Loucy (cell line): Measurements from ENCODE around the gene ZNF146.

Experiments
- H2AFZ ChIP-seq: fragments of 200-600 bp; sonication (generic); 2 replicates; pipeline ENCODE4 v1.6.0; 2016; ENCODE audit warnings: antibody characterized with exemption, mild to moderate bottlenecking, low read length, moderate library complexity
- H3F3A ChIP-seq: fragments of 200-600 bp; 2 replicates; pipeline ENCODE4 v1.6.0; 2016; ENCODE audit warnings: antibody characterized with exemption, low read depth, mild to moderate bottlenecking
- H3K27me3 ChIP-seq: fragments of 200-600 bp; sonication (generic); 2 replicates; pipeline ENCODE4 v1.6.1; 2014; ENCODE audit warnings: low read length, mild to moderate bottlenecking; ENCODE audit not compliant: insufficient read depth, poor library complexity, severe bottlenecking
- H3K36me3 ChIP-seq: fragments of 200-600 bp; sonication (generic); 2 replicates; pipeline ENCODE4 v1.6.1; 2016; ENCODE audit warnings: low read length; ENCODE audit not compliant: insufficient read depth
- H3K4me1 ChIP-seq: fragments of 200-600 bp; sonication (generic); 2 replicates; pipeline ENCODE4 v1.5.1; 2014; ENCODE audit warnings: low read length, mild to moderate bottlenecking; ENCODE audit not compliant: insufficient read depth, poor library complexity, severe bottlenecking
- H3K4me2 ChIP-seq: fragments of 200-600 bp; sonication (generic); 2 replicates; pipeline ENCODE4 v1.6.0; 2014; ENCODE audit warnings: antibody characterized with exemption, low read length, low read depth, mild to moderate bottlenecking; ENCODE audit not compliant: poor library complexity, severe bottlenecking
- H3K4me3 ChIP-seq: fragments of 200-600 bp; sonication (generic); 2 replicates; pipeline ENCODE4 v1.5.1; 2014; ENCODE audit warnings: low read length, mild to moderate bottlenecking, mixed read lengths; ENCODE audit not compliant: poor library complexity, severe bottlenecking
- H3K79me2 ChIP-seq: fragments of 200-600 bp; sonication (generic); 2 replicates; pipeline ENCODE4 v1.6.1; 2014; ENCODE audit warnings: low read length; ENCODE audit not compliant: insufficient read depth
- H3K9ac ChIP-seq: fragments of 200-600 bp; sonication (generic); 2 replicates; pipeline ENCODE4 v1.6.0; 2014; ENCODE audit warnings: mild to moderate bottlenecking, low read depth, low read length, moderate library complexity; ENCODE audit not compliant: poor library complexity, severe bottlenecking
- H3K9me2 ChIP-seq: fragments of 200-600 bp; sonication (generic); replicated peaks from 2 replicates; pipeline ENCODE4 v1.6.1; 2016; ENCODE audit warnings: low read depth, low read length, mixed read lengths
- H3K9me3 ChIP-seq: fragments of 200-600 bp; sonication (generic); 2 replicates; pipeline ENCODE4 v1.6.1; 2014; ENCODE audit warnings: mild to moderate bottlenecking, antibody characterized with exemption, low read length, low read depth; ENCODE audit not compliant: insufficient read depth
- H4K20me1 ChIP-seq: fragments of 200-600 bp; sonication (generic); 2 replicates; pipeline ENCODE4 v1.6.0; 2014; ENCODE audit warnings: antibody characterized with exemption, low read length, mild to moderate bottlenecking; ENCODE audit not compliant: insufficient read depth, poor library complexity, severe bottlenecking
- EZH2phosphoT487 ChIP-seq: fragments of 200-600 bp; IDR thresholded peaks from 2 replicates; pipeline ENCODE4 v1.6.1; 2018; ENCODE audit warnings: antibody characterized with exemption, mild to moderate bottlenecking, moderate library complexity, borderline replicate concordance
- TF ChIP-seq, protein P1 (sequence below): fragments of 200-600 bp; sonication (generic); conservative IDR thresholded peaks from 2 replicates; pipeline ENCODE4 v1.5.1; 2014; ENCODE audit warnings: mild to moderate bottlenecking, antibody characterized with exemption, low read length

Gene ZNF146

DNA sequence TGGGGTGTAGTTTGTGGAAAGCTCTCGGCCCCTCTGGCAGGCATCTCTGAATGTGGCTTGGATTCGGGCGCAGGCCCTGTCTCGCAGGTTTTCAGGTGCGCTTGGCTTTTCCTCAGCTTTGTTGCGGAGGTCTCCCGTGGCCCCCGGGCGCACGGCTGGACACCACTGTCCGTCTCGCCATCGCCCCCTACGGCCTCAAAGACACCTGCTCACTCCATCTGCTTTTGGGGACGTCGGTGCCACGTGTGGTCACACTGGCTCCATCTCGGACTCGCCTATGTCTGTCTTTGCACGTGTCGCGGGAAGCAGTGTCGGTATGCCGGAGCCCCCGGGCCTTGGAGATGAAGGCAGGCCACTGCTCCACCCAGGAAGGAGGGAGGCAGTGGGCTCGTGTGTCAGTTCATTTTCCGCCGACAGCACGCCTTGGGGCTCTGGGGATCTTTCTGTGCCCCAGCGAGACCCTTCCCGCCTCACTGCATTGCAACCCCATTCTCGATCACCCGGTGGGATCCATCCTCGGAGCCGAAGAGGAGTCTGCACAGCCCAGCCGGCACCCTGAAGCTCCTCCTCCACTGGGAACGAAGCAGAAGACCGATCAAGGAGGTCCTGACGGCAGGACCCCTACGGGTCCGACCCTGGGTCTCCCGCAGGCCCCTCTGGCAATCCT lies 42.1 kb downstream of the ZNF146 start:
- Histone ChIP-seq H3F3A (no peaks in the 10 kb centered on the region), H4K20me1 (no peaks in the 10 kb centered on the region), H3K9ac (no peak overlapping the region), H3K9me2 (no peaks in the 10 kb centered on the region), H3K4me1 (no peaks in the 10 kb centered on the region), H3K4me2 (no peak overlapping the region), H3K36me3 (no peaks in the 10 kb centered on the region), H3K79me2 (no peaks in the 10 kb centered on the region), H3K4me3 (no peak overlapping the region), H2AFZ (no peak overlapping the region), H3K9me3 (no peaks in the 10 kb centered on the region), H3K27me3 (no peaks in the 10 kb centered on the region)
- TF ChIP-seq EZH2phosphoT487, result no peak
- TF ChIP-seq, protein P1, sequence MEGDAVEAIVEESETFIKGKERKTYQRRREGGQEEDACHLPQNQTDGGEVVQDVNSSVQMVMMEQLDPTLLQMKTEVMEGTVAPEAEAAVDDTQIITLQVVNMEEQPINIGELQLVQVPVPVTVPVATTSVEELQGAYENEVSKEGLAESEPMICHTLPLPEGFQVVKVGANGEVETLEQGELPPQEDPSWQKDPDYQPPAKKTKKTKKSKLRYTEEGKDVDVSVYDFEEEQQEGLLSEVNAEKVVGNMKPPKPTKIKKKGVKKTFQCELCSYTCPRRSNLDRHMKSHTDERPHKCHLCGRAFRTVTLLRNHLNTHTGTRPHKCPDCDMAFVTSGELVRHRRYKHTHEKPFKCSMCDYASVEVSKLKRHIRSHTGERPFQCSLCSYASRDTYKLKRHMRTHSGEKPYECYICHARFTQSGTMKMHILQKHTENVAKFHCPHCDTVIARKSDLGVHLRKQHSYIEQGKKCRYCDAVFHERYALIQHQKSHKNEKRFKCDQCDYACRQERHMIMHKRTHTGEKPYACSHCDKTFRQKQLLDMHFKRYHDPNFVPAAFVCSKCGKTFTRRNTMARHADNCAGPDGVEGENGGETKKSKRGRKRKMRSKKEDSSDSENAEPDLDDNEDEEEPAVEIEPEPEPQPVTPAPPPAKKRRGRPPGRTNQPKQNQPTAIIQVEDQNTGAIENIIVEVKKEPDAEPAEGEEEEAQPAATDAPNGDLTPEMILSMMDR, result no peak

DNA sequence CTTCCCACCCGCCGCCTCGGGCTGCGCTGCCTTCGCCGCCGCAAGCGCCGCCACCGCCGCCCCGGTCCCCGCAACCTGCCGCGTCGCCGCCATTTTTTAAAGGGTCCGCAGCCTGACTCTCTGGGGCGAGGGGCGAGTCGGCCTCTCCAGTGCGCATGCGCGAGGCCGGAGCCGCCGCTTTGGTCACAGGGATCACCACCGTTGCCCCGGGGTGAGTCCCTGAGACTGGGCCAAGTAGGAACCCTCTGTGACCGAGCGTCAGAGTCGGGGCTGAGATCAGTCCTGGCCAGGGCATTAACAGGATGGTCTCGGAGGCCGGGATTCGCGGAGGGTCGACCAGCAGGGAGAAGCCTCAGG lies 42.6 kb downstream of the ZNF146 start:
- Histone ChIP-seq H3K27me3 (no peaks in the 10 kb centered on the region), H4K20me1 (no peaks in the 10 kb centered on the region), H3F3A (no peaks in the 10 kb centered on the region), H3K79me2 (no peaks in the 10 kb centered on the region), H3K9ac (no peak overlapping the region), H3K4me3 (no peak overlapping the region), H3K4me1 (no peaks in the 10 kb centered on the region), H3K9me3 (no peaks in the 10 kb centered on the region), H2AFZ (no peak overlapping the region), H3K9me2 (no peaks in the 10 kb centered on the region), H3K36me3 (no peaks in the 10 kb centered on the region), H3K4me2 (no peak overlapping the region)
- TF ChIP-seq, protein P1, result no peak
- TF ChIP-seq EZH2phosphoT487, result no peak

DNA sequence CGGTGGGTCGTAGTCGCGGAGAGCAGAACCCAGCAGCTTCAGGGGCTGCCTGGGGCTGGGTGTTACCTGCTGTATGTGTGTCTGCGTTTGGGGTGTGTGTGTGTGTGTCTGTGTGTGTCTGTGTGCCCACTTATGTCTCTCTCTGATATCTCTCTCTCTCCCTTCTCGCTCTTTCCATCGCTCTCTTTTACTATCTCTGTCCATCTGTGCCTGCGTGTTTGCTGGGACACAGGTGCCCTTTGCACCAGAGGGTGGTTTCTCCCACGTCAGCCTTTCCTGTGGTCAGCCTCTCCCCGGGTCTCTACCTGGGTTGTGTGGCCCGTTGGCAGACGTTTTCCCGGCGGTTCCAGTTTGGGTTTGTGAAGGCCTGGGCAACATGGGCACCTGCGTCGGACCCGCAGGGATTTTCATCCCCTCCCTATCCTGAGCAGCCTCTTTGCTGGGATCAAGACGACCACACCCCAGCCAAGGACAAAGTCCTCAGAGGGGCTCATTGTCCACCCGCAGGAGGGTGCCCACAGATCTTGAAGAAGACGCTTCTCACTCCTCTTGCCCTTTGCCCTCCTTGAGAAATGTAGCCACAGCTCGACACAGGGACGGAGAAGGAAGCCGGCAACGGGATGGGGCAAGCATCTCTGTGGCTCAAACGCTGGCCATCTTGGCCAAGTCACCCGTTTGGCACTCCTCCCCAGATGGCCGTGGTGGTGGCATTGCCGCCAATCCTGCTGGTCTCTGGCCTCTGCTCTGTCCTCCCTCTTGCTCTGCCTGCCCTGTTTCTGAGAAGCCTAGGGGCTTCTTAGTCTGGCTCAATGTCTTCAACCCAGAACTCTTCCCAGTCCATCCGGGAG lies 43.3 kb downstream of the ZNF146 start:
- no peak overlapping the region for H3K4me3 ChIP-seq
- TF ChIP-seq, protein P1, result no peak
- no peak for TF ChIP-seq EZH2phosphoT487
- no peaks in the 10 kb centered on the region for H3K36me3 ChIP-seq
- H2AFZ ChIP-seq, result no peak overlapping the region
- H4K20me1 ChIP-seq, result no peaks in the 10 kb centered on the region
- no peaks in the 10 kb centered on the region for H3K27me3 ChIP-seq
- H3K9me2 ChIP-seq, result no peaks in the 10 kb centered on the region
- no peaks in the 10 kb centered on the region for H3K9me3 ChIP-seq
- H3F3A ChIP-seq, result no peaks in the 10 kb centered on the region
- H3K9ac ChIP-seq, result no peak overlapping the region
- no peaks in the 10 kb centered on the region for H3K4me1 ChIP-seq
- no peaks in the 10 kb centered on the region for H3K79me2 ChIP-seq
- H3K4me2 ChIP-seq, result no peak overlapping the region
